Measurements from ENCODE around the gene UCHL5.

UCHL5 gene

GRCh38 chr1:192984080-192984479 lies 75.1 kb downstream of the UCHL5 start:
- TF ChIP-seq REST (IDR thresholded peaks at IDR 0.05; ENCODE audit: insufficient read depth in 1 of 2, low read depth in 2 of 2, low read length in 2 of 2), result no peak
- no peak for TF ChIP-seq SIN3A (IDR thresholded peaks at IDR 0.05; ENCODE audit: borderline replicate concordance, insufficient read depth, low read length)
- no peak for TF ChIP-seq FOXP2 (optimal IDR thresholded peaks at IDR 0.05; ENCODE audit: borderline replicate concordance, extremely low read depth, extremely low read length, insufficient read depth)
- no peak for TF ChIP-seq TAF1 (IDR thresholded peaks at IDR 0.05; ENCODE audit: borderline replicate concordance, insufficient read depth, low read length)
- no peak for TF ChIP-seq POLR2AphosphoS5 (IDR thresholded peaks at IDR 0.05; ENCODE audit: low read depth, low read length)

GRCh38 chr1:192983349-192983980 lies 75.7 kb downstream of the UCHL5 start:
- TF ChIP-seq TAF1 (IDR thresholded peaks at IDR 0.05; ENCODE audit: borderline replicate concordance, insufficient read depth, low read length) (no peak), POLR2AphosphoS5 (IDR thresholded peaks at IDR 0.05; ENCODE audit: low read depth, low read length) (no peak), REST (IDR thresholded peaks at IDR 0.05; ENCODE audit: insufficient read depth in 1 of 2, low read depth in 2 of 2, low read length in 2 of 2) (no peak), SIN3A (IDR thresholded peaks at IDR 0.05; ENCODE audit: borderline replicate concordance, insufficient read depth, low read length) (no peak), FOXP2 (optimal IDR thresholded peaks at IDR 0.05; ENCODE audit: borderline replicate concordance, extremely low read depth, extremely low read length, insufficient read depth) (no peak)

GRCh38 chr1:192980856-192981255 lies 78.3 kb downstream of the UCHL5 start:
- TF ChIP-seq POLR2AphosphoS5 (IDR thresholded peaks at IDR 0.05; ENCODE audit: low read depth, low read length), result no peak
- TF ChIP-seq SIN3A (IDR thresholded peaks at IDR 0.05; ENCODE audit: borderline replicate concordance, insufficient read depth, low read length), result no peak
- TF ChIP-seq TAF1 (IDR thresholded peaks at IDR 0.05; ENCODE audit: borderline replicate concordance, insufficient read depth, low read length), result no peak
- TF ChIP-seq REST (IDR thresholded peaks at IDR 0.05; ENCODE audit: insufficient read depth in 1 of 2, low read depth in 2 of 2, low read length in 2 of 2), result no peak
- TF ChIP-seq FOXP2 (optimal IDR thresholded peaks at IDR 0.05; ENCODE audit: borderline replicate concordance, extremely low read depth, extremely low read length, insufficient read depth), result no peak

- TF ChIP-seq REST (IDR thresholded peaks at IDR 0.05; ENCODE audit: insufficient read depth in 1 of 2, low read depth in 2 of 2, low read length in 2 of 2) (no peak), TAF1 (IDR thresholded peaks at IDR 0.05; ENCODE audit: borderline replicate concordance, insufficient read depth, low read length) (no peak), FOXP2 (optimal IDR thresholded peaks at IDR 0.05; ENCODE audit: borderline replicate concordance, extremely low read depth, extremely low read length, insufficient read depth) (no peak), POLR2AphosphoS5 (IDR thresholded peaks at IDR 0.05; ENCODE audit: low read depth, low read length) (no peak), SIN3A (IDR thresholded peaks at IDR 0.05; ENCODE audit: borderline replicate concordance, insufficient read depth, low read length) (no peak)
These were observed 79.6 kb downstream of the UCHL5 start for GRCh38 chr1:192979542-192979941.

Data from PFSK-1 (cell line).